Stomach (tissue), 9 donors: ENCODE results near the gene PRKN. TPM values are rescaled to one million over a fixed set of nuclear protein-coding genes. Genes with fewer than 3 reads are reported as not detected.

Experiments
- DNase-seq, 2 donors: peaks; one replicate each; pipeline versions ENCODE4 v3.0.0 to v3.0.0-alpha.2; 2013 to 2019
- H3K27ac ChIP-seq, 5 donors: fragments of 200-600 bp in 4 of 5; sonication (generic) in 4 of 5; one replicate each; pipeline ENCODE4 v1.5.1; 2013 to 2019; ENCODE audit warnings: mild to moderate bottlenecking in 1 of 5, moderate library complexity in 1 of 5
- H3K27me3 ChIP-seq, 3 donors: fragments of 200-600 bp; sonication (generic); one replicate each; pipeline ENCODE4 v1.5.1; 2017 to 2019; ENCODE audit warnings: mixed run types in 1 of 3
- H3K36me3 ChIP-seq, 4 donors: fragments of 200-600 bp; sonication (generic); 1 replicate in 3 of 4; 2 replicates in 1 of 4; pipeline ENCODE4 v1.5.1; 2016 to 2019
- H3K4me1 ChIP-seq, 4 donors: fragments of 200-600 bp; sonication (generic); one replicate each; pipeline ENCODE4 v1.5.1; 2016 to 2019
- H3K4me3 ChIP-seq, 4 donors: fragments of 200-600 bp; sonication (generic) in 3 of 4; one replicate each; pipeline ENCODE4 v1.5.1; 2016 to 2019; ENCODE audit warnings: mild to moderate bottlenecking in 1 of 4
- H3K9me3 ChIP-seq, 4 donors: fragments of 200-600 bp; sonication (generic); one replicate each; pipeline ENCODE4 v1.5.1; 2016 to 2019
- CTCF ChIP-seq, 7 experiments: fragments of 450-650 bp in 4 of 7; fragments of 200-600 bp in 3 of 7; sonication (generic) in 3 of 7; IDR thresholded peaks; one replicate each; pipeline ENCODE4 v1.5.1; 2016 to 2019; ENCODE audit warnings: antibody characterized with exemption in 7 of 7, control low read depth in 2 of 7, mild to moderate bottlenecking in 1 of 7
- EP300 ChIP-seq: sonication (generic); formaldehyde crosslinking; IDR thresholded peaks from one replicate; pipeline ENCODE4 v1.6.1; 2017; ENCODE audit warnings: antibody characterized with exemption
- POLR2A ChIP-seq, 4 donors: fragments of 450-650 bp; IDR thresholded peaks; one replicate each; pipeline ENCODE4 v1.6.1; 2016; ENCODE audit warnings: antibody characterized with exemption in 4 of 4, control low read depth in 2 of 4, mild to moderate bottlenecking in 1 of 4, moderate library complexity in 1 of 4
- POLR2AphosphoS5 ChIP-seq, 3 donors: sonication (generic); formaldehyde crosslinking; IDR thresholded peaks; one replicate each; pipeline ENCODE4 v1.6.1; 2016; ENCODE audit warnings: antibody characterized with exemption in 3 of 3
- WGBS, 5 donors: extraction: QIAGEN DNeasy Blood & Tissue Kit in 3 of 5; methylation state at CpG; one replicate each; pipeline versions ENCODE4 v1.1.5 to v1.1.7; 2013 to 2018; 5-methylcytosine and 5-hydroxymethylcytosine counted together
- intact Hi-C: fragments of 100-400 bp; cut with DNase I; formaldehyde crosslinking; loops from one replicate; pipeline ENCODE4 v1.15.1; 2023; ENCODE audit warnings: low total_unique reads
- polyA plus RNA-seq, 3 donors: library from polyadenylated mRNA; stranded (reverse); fragments of 200-250 nt; gene quantifications; one replicate each; pipeline ENCODE4 v1.2.3, GENCODE V29; 2013
- total RNA-seq, 5 donors: library from RNA; depleted of rRNA; stranded (reverse); fragments of >200 nt; gene quantifications; one replicate each; pipeline versions ENCODE4 v1.1.0 to v1.2.3, GENCODE V29; 2014 to 2016
- donor health status: healthy with polysubstance abuse.
- donor health status: Bipolar disorder and iron deficiency.
- donor health status: healthy.

The PRKN gene
- total and polyA plus RNA-seq, 8 donors: 0.68 to 19.8 (median 9.5) TPM

GRCh38 chr6:161727083-161727833 is 1000.3 kb downstream of the PRKN start:
- TF ChIP-seq CTCF (IDR thresholded peaks at IDR 0.05) (no peak), EP300 (no peak), POLR2AphosphoS5 (IDR thresholded peaks at IDR 0.05) (no peak), POLR2A (IDR thresholded peaks at IDR 0.05) (no peak)
- peaks cover 0 to 5% (median 0%) of the 10 kb centered on the region in 4 donors for H3K9me3 ChIP-seq
- no peaks in the 10 kb centered on the region for H3K4me1 ChIP-seq
- WGBS, 5 donors: 46 to 73% (median 65%) methylated on average over 4 to 6 of the region's 6 CpGs
- no peak overlapping the region for H3K27ac ChIP-seq
- no peak overlapping the region for H3K4me3 ChIP-seq
- no peaks in the 10 kb centered on the region for H3K27me3 ChIP-seq
- intact Hi-C loops: no loop called here
- no peaks in the 10 kb centered on the region for H3K36me3 ChIP-seq
- DNase-seq: no peak

- no peak overlapping the region for H3K27ac ChIP-seq
- no peak for DNase-seq
- no peaks in the 10 kb centered on the region for H3K27me3 ChIP-seq
- H3K9me3 ChIP-seq: no peaks in the 10 kb centered on the region
- TF ChIP-seq CTCF (IDR thresholded peaks at IDR 0.05) (no peak), EP300 (no peak), POLR2AphosphoS5 (IDR thresholded peaks at IDR 0.05) (no peak), POLR2A (IDR thresholded peaks at IDR 0.05) (no peak)
- no peak overlapping the region for H3K4me3 ChIP-seq
- 77 to 83% (median 80%) methylated on average over 3 of the region's 3 CpGs for WGBS, 5 donors
- intact Hi-C loops: no loop called here
- H3K4me1 ChIP-seq: no peaks in the 10 kb centered on the region
- H3K36me3 ChIP-seq: no peaks in the 10 kb centered on the region
Measured at GRCh38 chr6:161722394-161722793, 1005.2 kb downstream of the PRKN start.

- no peak for TF ChIP-seq EP300
- no peak for TF ChIP-seq CTCF (IDR thresholded peaks at IDR 0.05)
- TF ChIP-seq POLR2A (IDR thresholded peaks at IDR 0.05): no peak
- no peak for TF ChIP-seq POLR2AphosphoS5 (IDR thresholded peaks at IDR 0.05)
- DNase-seq: no peak
- no peaks in the 10 kb centered on the region for H3K9me3 ChIP-seq
- intact Hi-C loops: no loop called here
- no peaks in the 10 kb centered on the region for H3K36me3 ChIP-seq
- H3K4me1 ChIP-seq: no peaks in the 10 kb centered on the region
- 72 to 83% (median 75%) methylated on average over 8 of the region's 8 CpGs for WGBS, 5 donors
- no peak overlapping the region for H3K27ac ChIP-seq
- H3K27me3 ChIP-seq: no peaks in the 10 kb centered on the region
- no peak overlapping the region for H3K4me3 ChIP-seq
Measured at GRCh38 chr6:161721511-161721910, 1006.1 kb downstream of the PRKN start.

- no peak overlapping the region for H3K27ac ChIP-seq
- H3K9me3 ChIP-seq: no peaks in the 10 kb centered on the region
- no peaks in the 10 kb centered on the region for H3K27me3 ChIP-seq
- no peaks in the 10 kb centered on the region for H3K4me1 ChIP-seq
- no peak for TF ChIP-seq POLR2A (IDR thresholded peaks at IDR 0.05)
- TF ChIP-seq CTCF (IDR thresholded peaks at IDR 0.05): no peak
- TF ChIP-seq EP300: no peak
- TF ChIP-seq POLR2AphosphoS5 (IDR thresholded peaks at IDR 0.05): no peak
- H3K4me3 ChIP-seq: no peak overlapping the region
- intact Hi-C loops: no loop called here
- no peak for DNase-seq
- WGBS, 5 donors: 41 to 54% (median 47%) methylated on average over 3 of the region's 3 CpGs
- H3K36me3 ChIP-seq: no peaks in the 10 kb centered on the region
Measured at GRCh38 chr6:161716176-161716575, 1011.4 kb downstream of the PRKN start.
